ENCODE measurements around the gene ATP8A2.

ATP8A2 gene

GRCh38 chr13:25682276-25682675 is 310.5 kb downstream of the ATP8A2 start:
- DNase-seq (ENCODE audit: low read depth in 4 of 4, low spot score in 1 of 4): no peak

- no peak for DNase-seq (ENCODE audit: low read depth in 4 of 4, low spot score in 1 of 4)
These were observed 311.3 kb downstream of the ATP8A2 start for GRCh38 chr13:25683056-25683455.

DNA sequence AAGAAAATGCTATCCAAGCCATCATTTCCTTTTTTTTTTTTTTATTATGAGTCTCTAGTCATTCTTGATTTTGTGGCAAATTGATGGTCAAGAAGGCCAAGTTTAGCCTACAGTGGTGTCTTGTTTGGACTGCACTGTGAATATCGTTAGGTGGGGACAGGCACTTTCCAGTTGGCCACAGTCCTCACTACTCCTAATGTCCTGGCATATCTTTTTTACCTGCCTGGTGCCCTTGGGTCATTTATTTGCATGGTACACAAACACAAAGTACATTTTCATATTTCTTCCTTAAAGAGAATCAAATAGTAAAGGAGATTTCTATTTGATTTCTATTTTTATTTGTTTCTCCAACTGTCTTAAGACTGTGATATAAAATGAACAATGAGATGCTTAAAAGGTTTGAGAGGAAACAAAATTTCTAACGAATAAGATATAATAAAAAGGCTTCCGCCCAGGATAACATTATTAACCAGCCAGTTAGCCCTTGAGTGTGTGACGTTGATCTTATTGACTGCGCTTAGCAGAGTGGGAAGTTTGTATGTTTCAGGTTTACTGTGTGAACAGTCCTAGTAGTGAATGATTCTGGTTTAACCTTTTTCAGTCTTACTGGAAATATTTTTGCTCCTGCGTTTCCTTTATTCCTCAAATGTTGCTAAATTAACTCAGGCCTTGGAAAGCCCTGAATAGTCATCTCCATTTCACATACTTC is 312.0 kb downstream of the ATP8A2 start:
- DNase-seq (ENCODE audit: low read depth in 4 of 4, low spot score in 1 of 4): no peak

GRCh38 chr13:25684491-25684890 is 312.7 kb downstream of the ATP8A2 start:
- DNase-seq (ENCODE audit: low read depth in 4 of 4, low spot score in 1 of 4): no peak

DNA sequence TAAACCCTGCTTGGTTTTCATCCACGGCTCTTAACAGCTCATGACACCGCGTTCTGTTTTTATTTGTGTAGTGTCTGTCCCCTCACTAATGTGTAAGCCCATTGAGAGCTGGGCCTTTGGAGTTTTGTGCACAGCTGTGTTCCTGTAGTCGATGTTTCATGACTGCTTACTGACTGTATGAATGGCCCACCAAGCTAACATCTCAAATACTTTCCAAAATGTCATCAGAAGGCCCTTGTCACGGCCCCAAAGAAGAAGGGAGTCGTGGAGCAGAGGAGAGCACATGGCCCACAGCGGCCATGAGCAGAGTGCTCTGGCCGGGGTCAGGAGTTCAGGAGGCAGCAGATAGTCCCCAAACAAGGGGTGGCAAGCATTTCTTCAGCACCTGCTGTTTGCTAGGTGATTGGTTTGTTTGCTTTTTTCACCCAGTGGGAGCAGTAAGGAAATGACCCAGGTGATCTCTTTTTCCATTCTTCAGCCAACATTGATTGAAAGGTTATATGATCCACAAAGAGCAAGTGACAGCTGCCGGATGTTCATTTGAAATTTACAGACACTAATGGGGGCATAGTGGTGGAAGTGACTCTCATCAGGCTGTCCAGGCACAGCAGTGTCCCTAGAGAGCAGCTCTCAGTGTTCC is 315.2 kb downstream of the ATP8A2 start:
- DNase-seq (ENCODE audit: low read depth in 4 of 4, low spot score in 1 of 4): no peak

DNA sequence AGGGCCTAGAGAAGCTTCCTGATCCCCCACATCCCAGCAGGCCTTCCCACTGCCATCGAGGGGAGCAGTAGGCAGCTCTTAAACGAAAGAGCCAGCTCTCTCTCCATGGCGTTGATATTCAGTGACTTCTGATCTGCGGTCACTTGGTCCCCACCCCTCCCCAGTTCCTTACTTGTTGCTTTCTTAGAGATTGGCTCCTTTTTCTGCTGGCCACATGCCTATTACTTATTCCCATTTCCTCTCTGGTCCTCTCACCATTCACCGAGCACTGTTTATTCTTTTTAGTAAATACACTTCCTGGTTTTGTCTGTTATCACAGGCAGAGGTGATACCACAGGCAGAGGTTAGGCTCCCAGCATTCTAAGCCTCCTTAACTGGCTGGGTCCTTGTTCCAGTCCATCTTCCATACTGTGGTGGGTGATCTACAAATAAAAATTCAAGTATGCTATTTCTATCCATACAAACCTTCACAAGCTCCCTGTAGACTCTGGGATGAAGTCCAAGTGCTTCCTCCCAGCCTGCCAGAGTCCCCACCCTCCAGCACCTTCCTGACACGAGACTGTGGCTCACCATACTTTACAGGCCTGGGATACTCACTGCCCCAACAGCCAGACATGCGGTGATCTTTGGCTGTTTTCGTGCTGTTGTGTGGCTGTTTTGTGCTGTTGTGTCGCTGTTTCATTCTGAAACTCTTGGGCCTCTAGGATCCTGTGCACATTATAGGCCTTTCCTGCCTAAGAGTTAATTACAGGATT is 315.9 kb downstream of the ATP8A2 start:
- DNase-seq (ENCODE audit: low read depth in 4 of 4, low spot score in 1 of 4): no peak

DNA sequence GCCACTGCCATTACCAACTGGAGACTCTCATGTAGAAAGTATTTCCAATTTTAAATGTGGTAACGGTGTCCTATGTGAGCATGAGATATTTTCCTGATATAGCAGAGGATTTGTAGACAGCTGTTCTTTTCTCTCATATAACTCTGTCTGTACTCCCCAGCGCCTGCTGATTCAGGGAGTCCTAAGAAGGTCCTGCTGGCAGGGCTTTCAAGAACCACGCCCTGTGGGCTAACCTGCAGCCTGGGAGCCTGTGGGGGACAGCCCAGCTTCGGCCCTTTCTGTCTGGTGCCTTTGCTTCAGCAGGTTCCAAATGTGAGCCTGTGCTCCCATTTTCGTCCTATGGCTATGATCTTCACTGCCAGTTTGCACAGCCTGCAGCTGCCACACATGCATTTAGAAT is 316.8 kb downstream of the ATP8A2 start:
- DNase-seq (ENCODE audit: low read depth in 4 of 4, low spot score in 1 of 4): no peak

DNA sequence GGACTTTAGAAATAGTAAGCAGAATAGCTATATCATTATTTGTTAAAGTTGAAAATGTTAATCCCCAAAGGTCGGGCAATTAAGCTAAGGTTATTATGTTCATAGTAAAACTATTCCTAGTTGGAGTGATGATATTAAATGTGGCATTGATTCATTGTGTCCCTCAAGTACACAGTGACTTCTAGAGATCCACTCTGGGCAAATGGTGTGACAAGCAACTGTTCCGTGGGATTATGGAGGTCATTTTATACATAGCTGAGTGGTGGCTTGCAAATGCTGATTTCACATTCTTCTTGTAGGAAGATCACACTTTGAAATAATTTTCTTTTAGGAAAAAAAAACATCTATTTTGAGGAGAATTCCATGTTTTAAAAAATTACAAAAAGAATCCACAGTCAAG is 317.8 kb downstream of the ATP8A2 start:
- no peak for DNase-seq (ENCODE audit: low read depth in 4 of 4, low spot score in 1 of 4)

- no peak for DNase-seq (ENCODE audit: low read depth in 4 of 4, low spot score in 1 of 4)
These were observed 318.8 kb downstream of the ATP8A2 start for GRCh38 chr13:25690582-25690981.

DNA sequence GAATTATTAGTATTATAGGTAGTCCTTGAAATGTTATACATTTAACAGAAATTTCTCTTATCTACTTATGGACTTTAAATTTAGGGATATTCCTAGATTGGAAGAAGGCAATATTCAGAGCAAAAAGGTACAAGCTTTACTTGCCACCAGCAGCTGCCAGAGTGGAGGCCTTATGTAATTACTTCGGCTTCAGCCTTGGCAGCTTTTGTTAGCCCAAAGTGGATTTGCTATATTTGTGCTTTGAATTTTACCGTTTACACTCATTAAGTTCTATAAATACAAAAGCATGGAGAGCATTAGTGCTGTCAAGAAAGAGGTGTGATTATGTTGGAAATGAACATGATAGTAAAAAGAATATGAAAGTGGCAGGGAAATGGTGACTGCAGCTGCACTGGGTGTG is 319.9 kb downstream of the ATP8A2 start:
- no peak for DNase-seq (ENCODE audit: low read depth in 4 of 4, low spot score in 1 of 4)

- no peak for DNase-seq (ENCODE audit: low read depth in 4 of 4, low spot score in 1 of 4)
These were observed 320.3 kb downstream of the ATP8A2 start for GRCh38 chr13:25692099-25692498.

GRCh38 chr13:25699056-25699455 is 327.3 kb downstream of the ATP8A2 start:
- DNase-seq (ENCODE audit: low read depth in 4 of 4, low spot score in 1 of 4): no peak

DNA sequence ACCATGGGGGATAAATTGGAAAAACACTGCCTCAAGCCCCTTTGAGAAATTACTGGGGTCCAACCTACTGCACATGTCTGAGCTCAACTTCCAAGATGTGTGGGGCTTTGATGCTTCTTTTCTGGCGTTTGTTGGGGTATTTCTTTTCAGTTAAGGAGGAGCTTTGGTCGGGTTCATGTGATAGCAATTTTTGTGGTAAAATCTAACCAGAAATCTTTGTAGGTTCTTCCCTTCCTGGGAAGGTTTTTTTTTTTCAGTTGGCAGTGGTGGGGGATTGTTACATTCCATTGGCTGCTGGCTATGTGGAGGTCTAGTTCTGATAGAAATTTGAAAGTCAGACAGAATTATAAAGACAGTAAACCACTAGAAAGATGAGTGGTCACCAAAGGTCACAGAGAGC is 327.8 kb downstream of the ATP8A2 start:
- no peak for DNase-seq (ENCODE audit: low read depth in 4 of 4, low spot score in 1 of 4)

- no peak for DNase-seq (ENCODE audit: low read depth in 4 of 4, low spot score in 1 of 4)
These were observed 329.5 kb downstream of the ATP8A2 start for GRCh38 chr13:25701304-25701703.

- DNase-seq (ENCODE audit: low read depth in 4 of 4, low spot score in 1 of 4): no peak
These were observed 330.6 kb downstream of the ATP8A2 start for GRCh38 chr13:25702386-25702785.

GRCh38 chr13:25707726-25708125 is 336.0 kb downstream of the ATP8A2 start:
- DNase-seq (ENCODE audit: low read depth in 4 of 4, low spot score in 1 of 4): no peak

DNA sequence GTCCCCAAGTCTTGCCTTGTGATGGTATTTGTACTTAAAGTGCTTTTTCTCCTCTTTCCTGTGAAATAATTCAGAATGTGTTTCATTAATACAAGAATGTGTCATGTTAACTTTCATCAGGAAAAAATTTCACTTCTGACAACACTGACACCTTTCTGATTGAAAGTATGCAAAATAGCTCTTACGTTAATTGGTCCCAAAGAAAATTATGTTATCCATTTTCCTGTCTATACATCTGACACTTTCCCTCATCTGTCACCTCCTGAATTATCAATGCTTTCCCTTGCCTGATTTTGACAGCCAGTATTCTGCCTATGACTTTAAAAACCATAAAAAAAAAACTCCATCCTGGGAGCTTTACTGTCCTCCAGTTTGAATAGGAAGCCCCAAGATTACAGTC is 336.5 kb downstream of the ATP8A2 start:
- DNase-seq (ENCODE audit: low read depth in 4 of 4, low spot score in 1 of 4): no peak

- DNase-seq (ENCODE audit: low read depth in 4 of 4, low spot score in 1 of 4): no peak
These were observed 337.3 kb downstream of the ATP8A2 start for GRCh38 chr13:25709088-25709487.

DNA sequence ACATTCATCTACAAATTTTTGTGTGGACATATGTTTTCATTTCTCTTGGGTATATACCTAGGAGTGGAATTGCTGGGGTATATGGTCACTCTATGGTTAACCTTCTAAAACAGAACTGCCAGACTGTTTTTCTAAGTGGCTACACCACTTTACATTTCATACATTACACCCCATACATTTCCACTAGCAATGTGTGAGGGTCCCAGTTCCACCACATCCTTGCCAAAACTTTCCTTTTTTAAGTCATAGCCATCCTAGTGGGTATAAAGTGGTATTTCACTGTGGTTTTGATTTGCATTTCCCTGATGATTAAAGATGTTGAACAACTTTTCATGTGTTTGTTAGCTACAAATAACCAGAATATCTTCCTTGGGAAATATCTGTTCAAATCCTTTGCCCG is 344.0 kb downstream of the ATP8A2 start:
- DNase-seq (ENCODE audit: low read depth in 4 of 4, low spot score in 1 of 4): no peak

DNA sequence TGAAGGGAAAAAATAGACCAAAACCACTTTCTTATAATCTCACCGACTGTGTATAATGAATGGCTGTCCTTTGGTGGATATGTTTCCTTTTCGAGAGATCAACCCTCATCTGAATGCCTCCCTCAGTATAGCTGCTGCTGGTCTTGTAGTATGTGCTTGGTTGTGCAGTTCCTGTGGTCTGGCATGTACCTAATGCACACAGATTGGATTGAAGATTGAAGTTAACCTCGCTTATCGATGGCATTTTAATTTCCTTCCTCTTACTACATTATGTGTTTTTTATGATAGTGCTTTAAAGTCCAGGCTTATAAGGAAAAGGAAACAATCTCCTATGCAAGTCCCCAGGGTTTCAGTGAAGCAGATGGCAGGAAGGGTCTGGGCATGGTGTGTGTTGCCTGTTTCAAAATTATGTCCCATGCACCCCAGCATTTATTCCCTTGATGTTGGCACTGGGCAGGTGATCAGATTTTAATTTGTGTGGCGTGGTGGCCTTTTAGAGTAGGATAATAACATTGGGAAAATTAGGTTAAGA is 346.0 kb downstream of the ATP8A2 start:
- no peak for DNase-seq (ENCODE audit: low read depth in 4 of 4, low spot score in 1 of 4)

DNA sequence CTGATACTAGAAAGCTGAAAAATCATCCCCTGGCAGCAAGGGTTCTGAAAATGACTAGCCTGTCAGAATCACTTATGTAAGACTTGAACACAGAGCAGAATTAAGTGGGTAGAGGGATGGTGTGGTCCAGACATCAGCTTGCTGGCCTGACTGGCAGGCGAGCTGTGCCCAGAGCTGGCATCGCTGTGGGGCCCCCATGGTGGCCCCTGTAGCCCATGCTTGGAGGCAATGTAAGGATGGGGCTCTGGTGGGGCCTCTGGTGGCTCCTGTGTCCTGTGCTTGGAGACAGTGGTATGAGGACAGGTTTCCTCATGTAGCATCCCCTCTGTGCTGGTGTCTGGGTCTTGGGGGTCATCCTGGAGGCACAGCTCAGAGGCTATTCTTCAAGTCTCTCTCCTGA is 347.9 kb downstream of the ATP8A2 start:
- DNase-seq (ENCODE audit: low read depth in 4 of 4, low spot score in 1 of 4): no peak

DNA sequence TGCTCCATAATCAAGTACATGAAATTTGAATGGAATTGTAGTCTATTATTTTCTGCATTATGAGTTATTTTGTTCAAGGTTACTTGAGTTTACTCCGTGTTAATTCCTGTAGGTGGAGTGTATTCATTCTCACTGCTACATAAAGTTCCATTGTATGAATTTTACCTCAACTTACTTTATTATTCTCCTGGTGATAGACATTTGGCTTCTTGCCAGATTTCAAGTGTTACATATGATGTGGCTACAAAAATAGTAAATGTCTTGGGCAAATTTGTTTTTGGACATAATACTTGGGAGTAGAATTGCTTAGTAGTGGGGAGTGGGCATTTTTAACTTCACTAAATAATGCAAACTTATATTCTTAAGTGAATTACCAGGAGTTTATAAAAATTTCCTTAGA is 351.1 kb downstream of the ATP8A2 start:
- DNase-seq (ENCODE audit: low read depth in 4 of 4, low spot score in 1 of 4): no peak
